ENCODE data around the gene SSH2.
"Not testable (repeated sequence)": the region's sequence is repeated elsewhere in the genome, so short reads cannot be mapped to it uniquely, and the experiment has no call there.

Gene SSH2

GRCh38 chr17:29862951-29863350, 67.1 kb downstream of the SSH2 start:
- H3K9me3 ChIP-seq (ENCODE audit: control insufficient read depth, low read length): no peaks in the 10 kb centered on the region
- no peak for DNase-seq
- H3K27ac ChIP-seq (ENCODE audit: insufficient read depth, low read length, poor library complexity, severe bottlenecking): no peak overlapping the region
- no peak overlapping the region for H3K4me3 ChIP-seq (ENCODE audit: insufficient read depth, low read depth, low read length, poor library complexity, severe bottlenecking)
- H3K36me3 ChIP-seq (ENCODE audit: control insufficient read depth, insufficient read depth, low read length): no peaks in the 10 kb centered on the region
- H3K4me1 ChIP-seq (ENCODE audit: control insufficient read depth, insufficient read depth, low read length, poor library complexity, severe bottlenecking): no peaks in the 10 kb centered on the region
- H3K27me3 ChIP-seq (replicated peaks; ENCODE audit: control insufficient read depth, insufficient read depth, low read length, poor library complexity, severe bottlenecking): no peaks in the 10 kb centered on the region

- Histone ChIP-seq H3K27me3 (replicated peaks; ENCODE audit: control insufficient read depth, insufficient read depth, low read length, poor library complexity, severe bottlenecking) (no peaks in the 10 kb centered on the region), H3K36me3 (ENCODE audit: control insufficient read depth, insufficient read depth, low read length) (no peaks in the 10 kb centered on the region), H3K4me1 (ENCODE audit: control insufficient read depth, insufficient read depth, low read length, poor library complexity, severe bottlenecking) (no peaks in the 10 kb centered on the region), H3K27ac (ENCODE audit: insufficient read depth, low read length, poor library complexity, severe bottlenecking) (no peak overlapping the region), H3K4me3 (ENCODE audit: insufficient read depth, low read depth, low read length, poor library complexity, severe bottlenecking) (no peak overlapping the region), H3K9me3 (ENCODE audit: control insufficient read depth, low read length) (no peaks in the 10 kb centered on the region)
- DNase-seq: no peak
Measured at GRCh38 chr17:29862127-29862526, 67.9 kb downstream of the SSH2 start.

- not testable (repeated sequence) for H3K4me3 ChIP-seq (ENCODE audit: insufficient read depth, low read depth, low read length, poor library complexity, severe bottlenecking); H3K36me3 ChIP-seq (ENCODE audit: control insufficient read depth, insufficient read depth, low read length); H3K27me3 ChIP-seq (replicated peaks; ENCODE audit: control insufficient read depth, insufficient read depth, low read length, poor library complexity, severe bottlenecking); H3K4me1 ChIP-seq (ENCODE audit: control insufficient read depth, insufficient read depth, low read length, poor library complexity, severe bottlenecking); H3K27ac ChIP-seq (ENCODE audit: insufficient read depth, low read length, poor library complexity, severe bottlenecking); DNase-seq; H3K9me3 ChIP-seq (ENCODE audit: control insufficient read depth, low read length)
Measured at GRCh38 chr17:29859445-29859844, 70.6 kb downstream of the SSH2 start.

- no peak overlapping the region for H3K4me3 ChIP-seq (ENCODE audit: insufficient read depth, low read depth, low read length, poor library complexity, severe bottlenecking)
- no peaks in the 10 kb centered on the region for H3K4me1 ChIP-seq (ENCODE audit: control insufficient read depth, insufficient read depth, low read length, poor library complexity, severe bottlenecking)
- H3K36me3 ChIP-seq (ENCODE audit: control insufficient read depth, insufficient read depth, low read length): no peaks in the 10 kb centered on the region
- DNase-seq: no peak
- no peaks in the 10 kb centered on the region for H3K9me3 ChIP-seq (ENCODE audit: control insufficient read depth, low read length)
- no peak overlapping the region for H3K27ac ChIP-seq (ENCODE audit: insufficient read depth, low read length, poor library complexity, severe bottlenecking)
- H3K27me3 ChIP-seq (replicated peaks; ENCODE audit: control insufficient read depth, insufficient read depth, low read length, poor library complexity, severe bottlenecking): no peaks in the 10 kb centered on the region
Measured at GRCh38 chr17:29857823-29858222, 72.2 kb downstream of the SSH2 start.

GRCh38 chr17:29857105-29857504, 72.9 kb downstream of the SSH2 start:
- H3K27me3 ChIP-seq (replicated peaks; ENCODE audit: control insufficient read depth, insufficient read depth, low read length, poor library complexity, severe bottlenecking); H3K27ac ChIP-seq (ENCODE audit: insufficient read depth, low read length, poor library complexity, severe bottlenecking); H3K9me3 ChIP-seq (ENCODE audit: control insufficient read depth, low read length); DNase-seq; H3K36me3 ChIP-seq (ENCODE audit: control insufficient read depth, insufficient read depth, low read length); H3K4me1 ChIP-seq (ENCODE audit: control insufficient read depth, insufficient read depth, low read length, poor library complexity, severe bottlenecking); H3K4me3 ChIP-seq (ENCODE audit: insufficient read depth, low read depth, low read length, poor library complexity, severe bottlenecking): not testable (repeated sequence)

- Histone ChIP-seq H3K4me3 (ENCODE audit: insufficient read depth, low read depth, low read length, poor library complexity, severe bottlenecking) (no peak overlapping the region), H3K36me3 (ENCODE audit: control insufficient read depth, insufficient read depth, low read length) (no peaks in the 10 kb centered on the region), H3K27me3 (replicated peaks; ENCODE audit: control insufficient read depth, insufficient read depth, low read length, poor library complexity, severe bottlenecking) (no peaks in the 10 kb centered on the region), H3K4me1 (ENCODE audit: control insufficient read depth, insufficient read depth, low read length, poor library complexity, severe bottlenecking) (no peaks in the 10 kb centered on the region), H3K9me3 (ENCODE audit: control insufficient read depth, low read length) (no peaks in the 10 kb centered on the region), H3K27ac (ENCODE audit: insufficient read depth, low read length, poor library complexity, severe bottlenecking) (no peak overlapping the region)
- no peak for DNase-seq
Measured at GRCh38 chr17:29855686-29856085, 74.3 kb downstream of the SSH2 start.

- Histone ChIP-seq H3K27me3 (replicated peaks; ENCODE audit: control insufficient read depth, insufficient read depth, low read length, poor library complexity, severe bottlenecking) (no peaks in the 10 kb centered on the region), H3K27ac (ENCODE audit: insufficient read depth, low read length, poor library complexity, severe bottlenecking) (no peak overlapping the region), H3K4me1 (ENCODE audit: control insufficient read depth, insufficient read depth, low read length, poor library complexity, severe bottlenecking) (no peaks in the 10 kb centered on the region), H3K9me3 (ENCODE audit: control insufficient read depth, low read length) (no peaks in the 10 kb centered on the region), H3K36me3 (ENCODE audit: control insufficient read depth, insufficient read depth, low read length) (no peaks in the 10 kb centered on the region), H3K4me3 (ENCODE audit: insufficient read depth, low read depth, low read length, poor library complexity, severe bottlenecking) (no peak overlapping the region)
- DNase-seq: no peak
Measured at GRCh38 chr17:29848737-29849136, 81.3 kb downstream of the SSH2 start.

- Histone ChIP-seq H3K4me1 (ENCODE audit: control insufficient read depth, insufficient read depth, low read length, poor library complexity, severe bottlenecking) (no peaks in the 10 kb centered on the region), H3K36me3 (ENCODE audit: control insufficient read depth, insufficient read depth, low read length) (no peaks in the 10 kb centered on the region), H3K4me3 (ENCODE audit: insufficient read depth, low read depth, low read length, poor library complexity, severe bottlenecking) (no peak overlapping the region), H3K9me3 (ENCODE audit: control insufficient read depth, low read length) (no peaks in the 10 kb centered on the region), H3K27ac (ENCODE audit: insufficient read depth, low read length, poor library complexity, severe bottlenecking) (no peak overlapping the region), H3K27me3 (replicated peaks; ENCODE audit: control insufficient read depth, insufficient read depth, low read length, poor library complexity, severe bottlenecking) (no peaks in the 10 kb centered on the region)
- DNase-seq: no peak
Measured at GRCh38 chr17:29847527-29848400, 82.3 kb downstream of the SSH2 start.

GRCh38 chr17:29847118-29847517, 82.9 kb downstream of the SSH2 start:
- H3K36me3 ChIP-seq (ENCODE audit: control insufficient read depth, insufficient read depth, low read length): no peaks in the 10 kb centered on the region
- H3K9me3 ChIP-seq (ENCODE audit: control insufficient read depth, low read length): no peaks in the 10 kb centered on the region
- DNase-seq: no peak
- H3K27me3 ChIP-seq (replicated peaks; ENCODE audit: control insufficient read depth, insufficient read depth, low read length, poor library complexity, severe bottlenecking): no peaks in the 10 kb centered on the region
- no peak overlapping the region for H3K27ac ChIP-seq (ENCODE audit: insufficient read depth, low read length, poor library complexity, severe bottlenecking)
- no peak overlapping the region for H3K4me3 ChIP-seq (ENCODE audit: insufficient read depth, low read depth, low read length, poor library complexity, severe bottlenecking)
- H3K4me1 ChIP-seq (ENCODE audit: control insufficient read depth, insufficient read depth, low read length, poor library complexity, severe bottlenecking): no peaks in the 10 kb centered on the region

- H3K36me3 ChIP-seq (ENCODE audit: control insufficient read depth, insufficient read depth, low read length): no peaks in the 10 kb centered on the region
- H3K4me3 ChIP-seq (ENCODE audit: insufficient read depth, low read depth, low read length, poor library complexity, severe bottlenecking): no peak overlapping the region
- no peaks in the 10 kb centered on the region for H3K27me3 ChIP-seq (replicated peaks; ENCODE audit: control insufficient read depth, insufficient read depth, low read length, poor library complexity, severe bottlenecking)
- no peaks in the 10 kb centered on the region for H3K4me1 ChIP-seq (ENCODE audit: control insufficient read depth, insufficient read depth, low read length, poor library complexity, severe bottlenecking)
- no peaks in the 10 kb centered on the region for H3K9me3 ChIP-seq (ENCODE audit: control insufficient read depth, low read length)
- no peak overlapping the region for H3K27ac ChIP-seq (ENCODE audit: insufficient read depth, low read length, poor library complexity, severe bottlenecking)
- no peak for DNase-seq
Measured at GRCh38 chr17:29846298-29846697, 83.7 kb downstream of the SSH2 start.
